Neuronal stem cell (in vitro differentiated cells): ENCODE measurements around the gene DOCK11.

Experiments
- DNase-seq: peaks from one replicate; pipeline ENCODE4 v3.0.0-alpha.2; 2013; ENCODE audit warnings: low spot score
- H2AFZ ChIP-seq: one replicate; pipeline ENCODE4 v1.6.1; 2013; ENCODE audit warnings: mild to moderate bottlenecking, low read length, inconsistent platforms
- H2AK5ac ChIP-seq: 2 replicates; pipeline ENCODE4 v1.6.1; 2013; ENCODE audit warnings: low read depth, mild to moderate bottlenecking, inconsistent platforms, low read length, moderate library complexity, mixed read lengths
- H2BK120ac ChIP-seq: 2 replicates; pipeline ENCODE4 v1.6.1; 2013; ENCODE audit warnings: low read depth, mild to moderate bottlenecking, inconsistent platforms, low read length, moderate library complexity, mixed read lengths
- H2BK12ac ChIP-seq: one replicate; pipeline ENCODE4 v1.6.1; 2013; ENCODE audit warnings: low read length, inconsistent platforms
- H2BK15ac ChIP-seq: 2 replicates; pipeline ENCODE4 v1.6.1; 2013; ENCODE audit warnings: mild to moderate bottlenecking, low read length, inconsistent platforms, mixed read lengths
- H2BK5ac ChIP-seq: one replicate; pipeline ENCODE4 v1.6.1; 2013; ENCODE audit warnings: inconsistent platforms, mild to moderate bottlenecking, low read length, moderate library complexity
- H3K14ac ChIP-seq: one replicate; pipeline ENCODE4 v1.6.1; 2013; ENCODE audit warnings: low read length, inconsistent platforms
- H3K18ac ChIP-seq: 2 replicates; pipeline ENCODE4 v1.6.1; 2013; ENCODE audit warnings: low read length, inconsistent platforms
- H3K23ac ChIP-seq: 2 replicates; pipeline ENCODE4 v1.6.1; 2013; ENCODE audit warnings: low read depth, mild to moderate bottlenecking, mixed read lengths, low read length, inconsistent platforms; ENCODE audit not compliant: poor library complexity
- H3K27ac ChIP-seq: replicated peaks from 3 replicates; pipeline ENCODE4 v1.5.1; 2013; ENCODE audit warnings: low read length, inconsistent platforms
- H3K27me3 ChIP-seq, 3 experiments: 2 replicates each; pipeline ENCODE4 v1.6.1; 2013; ENCODE audit warnings: low read length in 3 of 3, mild to moderate bottlenecking in 2 of 3, inconsistent platforms in 1 of 3, low read depth in 1 of 3, mixed read lengths in 1 of 3, moderate library complexity in 1 of 3; ENCODE audit not compliant: control insufficient read depth in 3 of 3, insufficient read depth in 3 of 3
- H3K36me3 ChIP-seq, 2 donors: replicated peaks in 1 of 2; 2 replicates each; pipeline ENCODE4 v1.6.1; 2013; ENCODE audit warnings: low read length in 2 of 2; ENCODE audit not compliant: control insufficient read depth in 2 of 2, insufficient read depth in 2 of 2
- H3K4ac ChIP-seq: 2 replicates; pipeline ENCODE4 v1.6.1; 2013; ENCODE audit warnings: inconsistent platforms, mild to moderate bottlenecking, low read length, moderate library complexity
- H3K4me1 ChIP-seq, 2 donors: 1 replicate in 1 of 2; 2 replicates in 1 of 2; pipeline ENCODE4 v1.6.1; 2013; ENCODE audit warnings: low read length in 2 of 2, low read depth in 1 of 2; ENCODE audit not compliant: control insufficient read depth in 2 of 2, insufficient read depth in 1 of 2
- H3K4me2 ChIP-seq: one replicate; pipeline ENCODE4 v1.6.1; 2013; ENCODE audit warnings: mild to moderate bottlenecking, low read length, inconsistent platforms; ENCODE audit not compliant: insufficient read depth, poor library complexity, severe bottlenecking
- H3K4me3 ChIP-seq, 2 donors: 2 replicates each; pipeline ENCODE4 v1.5.1; 2013; ENCODE audit warnings: low read length in 2 of 2, mild to moderate bottlenecking in 2 of 2, inconsistent platforms in 1 of 2, moderate library complexity in 1 of 2
- H3K79me1 ChIP-seq: one replicate; pipeline ENCODE4 v1.6.1; 2013; ENCODE audit warnings: low read depth, mild to moderate bottlenecking, inconsistent platforms, low read length, moderate library complexity
- H3K9ac ChIP-seq: one replicate; pipeline ENCODE4 v1.6.1; 2013; ENCODE audit warnings: mild to moderate bottlenecking, low read depth, low read length, inconsistent platforms; ENCODE audit not compliant: poor library complexity
- H3K9me3 ChIP-seq, 2 donors: replicated peaks in 1 of 2; 2 replicates each; pipeline versions ENCODE3 to v1.6.1; 2013; ENCODE audit warnings: low read length in 2 of 2, mild to moderate bottlenecking in 2 of 2, inconsistent platforms in 1 of 2, low read depth in 1 of 2, mixed read lengths in 1 of 2, moderate library complexity in 1 of 2; ENCODE audit not compliant: control insufficient read depth in 2 of 2, insufficient read depth in 1 of 2
- H4K8ac ChIP-seq: one replicate; pipeline ENCODE4 v1.6.1; 2013; ENCODE audit warnings: low read depth, mild to moderate bottlenecking, inconsistent platforms, low read length, moderate library complexity
- H4K91ac ChIP-seq: one replicate; pipeline ENCODE4 v1.6.1; 2013; ENCODE audit warnings: low read length, low read depth, mild to moderate bottlenecking, inconsistent platforms; ENCODE audit not compliant: poor library complexity
- WGBS, 2 donors: extraction: QIAGEN DNeasy Blood & Tissue Kit; methylation state at CpG; one replicate each; pipeline ENCODE4 v1.1.7; 2013; ENCODE audit warnings: missing lambda C conversion rate in 2 of 2, mixed read lengths in 1 of 2; ENCODE audit not compliant: insufficient read length in 2 of 2, insufficient replicate concordance in 1 of 2; ENCODE audit errors: extremely low coverage in 2 of 2; 5-methylcytosine and 5-hydroxymethylcytosine counted together

Gene DOCK11

GRCh38 chrX:118685393-118685792 lies 189.8 kb downstream of the DOCK11 start:
- Histone ChIP-seq H2BK120ac (no peak overlapping the region), H3K4me2 (no peak overlapping the region), H3K27ac (no peak overlapping the region), H3K9ac (no peak overlapping the region), H3K23ac (no peak overlapping the region), H3K36me3 (no peaks in the 10 kb centered on the region), H3K27me3 (no peaks in the 10 kb centered on the region), H3K79me1 (no peaks in the 10 kb centered on the region), H2BK15ac (no peak overlapping the region), H3K4ac (no peak overlapping the region), H3K18ac (no peak overlapping the region), H2BK5ac (no peak overlapping the region), H4K8ac (no peak overlapping the region), H3K4me1 (no peaks in the 10 kb centered on the region), H3K14ac (no peak overlapping the region), H2BK12ac (no peak overlapping the region), H2AFZ (no peak overlapping the region), H4K91ac (no peak overlapping the region), H3K9me3 (no peaks in the 10 kb centered on the region), H2AK5ac (no peak overlapping the region), H3K4me3 (no peak overlapping the region)
- WGBS, 2 donors, result no CpG with 5 or more reads among the region's 3 CpGs
- DNase-seq, result no peak

- H3K9me3 ChIP-seq, result no peaks in the 10 kb centered on the region
- no peaks in the 10 kb centered on the region for H3K36me3 ChIP-seq
- H3K27me3 ChIP-seq, result no peaks in the 10 kb centered on the region
- no peaks in the 10 kb centered on the region for H3K79me1 ChIP-seq
- WGBS, 2 donors, result no CpG with 5 or more reads among the region's 3 CpGs
- H4K91ac ChIP-seq, result no peak overlapping the region
- no peak overlapping the region for H2AFZ ChIP-seq
- H4K8ac ChIP-seq, result no peak overlapping the region
- H2BK15ac ChIP-seq, result no peak overlapping the region
- no peak overlapping the region for H3K9ac ChIP-seq
- no peak overlapping the region for H3K23ac ChIP-seq
- no peak overlapping the region for H3K4ac ChIP-seq
- no peak for DNase-seq
- no peaks in the 10 kb centered on the region for H3K4me1 ChIP-seq
- H3K4me3 ChIP-seq, result no peak overlapping the region
- no peak overlapping the region for H2BK12ac ChIP-seq
- H2BK120ac ChIP-seq, result no peak overlapping the region
- no peak overlapping the region for H2BK5ac ChIP-seq
- no peak overlapping the region for H3K18ac ChIP-seq
- H2AK5ac ChIP-seq, result no peak overlapping the region
- no peak overlapping the region for H3K4me2 ChIP-seq
- H3K14ac ChIP-seq, result no peak overlapping the region
- no peak overlapping the region for H3K27ac ChIP-seq
Measured at GRCh38 chrX:118688935-118689334, 193.3 kb downstream of the DOCK11 start.

GRCh38 chrX:118693843-118694242 lies 198.2 kb downstream of the DOCK11 start:
- Histone ChIP-seq H3K4ac (no peak overlapping the region), H2AK5ac (no peak overlapping the region), H2AFZ (no peak overlapping the region), H3K23ac (no peak overlapping the region), H3K9me3 (no peaks in the 10 kb centered on the region), H3K27me3 (no peaks in the 10 kb centered on the region), H3K14ac (no peak overlapping the region), H3K4me2 (no peak overlapping the region), H2BK120ac (no peak overlapping the region), H3K4me3 (no peak overlapping the region), H4K8ac (no peak overlapping the region), H2BK15ac (no peak overlapping the region), H3K79me1 (no peaks in the 10 kb centered on the region), H3K9ac (no peak overlapping the region), H4K91ac (no peak overlapping the region), H3K27ac (no peak overlapping the region), H3K18ac (no peak overlapping the region), H2BK5ac (no peak overlapping the region), H2BK12ac (no peak overlapping the region), H3K4me1 (no peaks in the 10 kb centered on the region), H3K36me3 (no peaks in the 10 kb centered on the region)
- no peak for DNase-seq
- WGBS, 2 donors, result no CpG with 5 or more reads among the region's 2 CpGs

GRCh38 chrX:118694638-118695037 lies 199.0 kb downstream of the DOCK11 start:
- H3K36me3 ChIP-seq, result no peaks in the 10 kb centered on the region
- no peak overlapping the region for H3K4ac ChIP-seq

More at GRCh38 chrX:118694638-118695037, 199.0 kb downstream of the DOCK11 start:
- Histone ChIP-seq H2BK15ac (no peak overlapping the region), H3K27ac (no peak overlapping the region), H3K9ac (no peak overlapping the region), H2AK5ac (no peak overlapping the region), H3K4me2 (no peak overlapping the region), H2AFZ (no peak overlapping the region), H3K18ac (no peak overlapping the region), H4K8ac (no peak overlapping the region), H3K27me3 (no peaks in the 10 kb centered on the region), H3K4me3 (no peak overlapping the region), H3K23ac (no peak overlapping the region), H3K4me1 (no peaks in the 10 kb centered on the region), H2BK120ac (no peak overlapping the region), H2BK12ac (no peak overlapping the region), H3K14ac (no peak overlapping the region), H4K91ac (no peak overlapping the region), H2BK5ac (no peak overlapping the region), H3K9me3 (no peaks in the 10 kb centered on the region), H3K79me1 (no peaks in the 10 kb centered on the region)
- no CpG with 5 or more reads among the region's 6 CpGs for WGBS, 2 donors
- no peak for DNase-seq
